ENCODE data around the gene TNFSF13.

TNFSF13 gene

DNA sequence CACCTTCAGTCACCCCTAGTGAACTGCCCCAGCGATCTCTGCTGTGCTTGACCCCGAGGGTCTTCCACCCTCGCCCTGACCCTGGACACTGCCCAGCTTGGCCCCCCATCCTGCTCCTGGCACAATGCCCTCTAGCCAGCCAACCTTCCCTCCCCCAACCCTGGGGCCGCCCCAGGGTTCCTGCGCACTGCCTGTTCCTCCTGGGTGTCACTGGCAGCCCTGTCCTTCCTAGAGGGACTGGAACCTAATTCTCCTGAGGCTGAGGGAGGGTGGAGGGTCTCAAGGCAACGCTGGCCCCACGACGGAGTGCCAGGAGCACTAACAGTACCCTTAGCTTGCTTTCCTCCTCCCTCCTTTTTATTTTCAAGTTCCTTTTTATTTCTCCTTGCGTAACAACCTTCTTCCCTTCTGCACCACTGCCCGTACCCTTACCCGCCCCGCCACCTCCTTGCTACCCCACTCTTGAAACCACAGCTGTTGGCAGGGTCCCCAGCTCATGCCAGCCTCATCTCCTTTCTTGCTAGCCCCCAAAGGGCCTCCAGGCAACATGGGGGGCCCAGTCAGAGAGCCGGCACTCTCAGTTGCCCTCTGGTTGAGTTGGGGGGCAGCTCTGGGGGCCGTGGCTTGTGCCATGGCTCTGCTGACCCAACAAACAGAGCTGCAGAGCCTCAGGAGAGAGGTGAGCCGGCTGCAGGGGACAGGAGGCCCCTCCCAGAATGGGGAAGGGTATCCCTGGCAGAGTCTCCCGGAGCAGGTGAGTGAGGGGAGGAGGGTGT lies at the start of gene TNFSF13:
Gene TNFSF13 (plus strand): TSS at position 207 of the 776 bp plus-strand sequence. CDS start 290 bp downstream, at position 497.
- in situ Hi-C loops (cut with MboI; ENCODE audit: low sequenced_read_pairs): no loop called here

GRCh38 chr17:7508846-7509245 lies 49.7 kb upstream of the TNFSF13 start:
- in situ Hi-C loops (cut with MboI; ENCODE audit: low sequenced_read_pairs): no loop called here

GRCh38 chr17:7509937-7510336 lies 48.6 kb upstream of the TNFSF13 start:
- in situ Hi-C loops (cut with MboI; ENCODE audit: low sequenced_read_pairs): no loop called here

- in situ Hi-C loops (cut with MboI; ENCODE audit: low sequenced_read_pairs): no loop called here
These were observed 47.4 kb upstream of the TNFSF13 start for GRCh38 chr17:7511108-7511507.

DNA sequence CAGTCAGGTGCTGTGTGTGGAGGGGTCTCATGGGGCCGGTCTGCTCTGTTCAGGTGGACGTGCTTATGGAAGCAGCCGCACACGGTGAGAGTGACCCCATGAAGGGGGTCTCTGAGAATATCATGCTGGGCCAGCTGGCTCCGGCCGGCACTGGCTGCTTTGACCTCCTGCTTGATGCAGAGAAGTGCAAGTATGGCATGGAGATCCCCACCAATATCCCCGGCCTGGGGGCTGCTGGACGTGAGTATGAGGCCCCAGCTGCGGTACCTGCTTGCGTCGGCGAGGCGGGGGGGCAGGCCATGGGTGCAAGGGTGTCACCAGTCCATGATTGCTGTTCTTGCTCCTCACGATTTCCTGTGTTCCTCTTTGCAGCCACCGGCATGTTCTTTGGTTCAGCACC lies 46.4 kb upstream of the TNFSF13 start:
- in situ Hi-C loops (cut with MboI; ENCODE audit: low sequenced_read_pairs): no loop called here

DNA sequence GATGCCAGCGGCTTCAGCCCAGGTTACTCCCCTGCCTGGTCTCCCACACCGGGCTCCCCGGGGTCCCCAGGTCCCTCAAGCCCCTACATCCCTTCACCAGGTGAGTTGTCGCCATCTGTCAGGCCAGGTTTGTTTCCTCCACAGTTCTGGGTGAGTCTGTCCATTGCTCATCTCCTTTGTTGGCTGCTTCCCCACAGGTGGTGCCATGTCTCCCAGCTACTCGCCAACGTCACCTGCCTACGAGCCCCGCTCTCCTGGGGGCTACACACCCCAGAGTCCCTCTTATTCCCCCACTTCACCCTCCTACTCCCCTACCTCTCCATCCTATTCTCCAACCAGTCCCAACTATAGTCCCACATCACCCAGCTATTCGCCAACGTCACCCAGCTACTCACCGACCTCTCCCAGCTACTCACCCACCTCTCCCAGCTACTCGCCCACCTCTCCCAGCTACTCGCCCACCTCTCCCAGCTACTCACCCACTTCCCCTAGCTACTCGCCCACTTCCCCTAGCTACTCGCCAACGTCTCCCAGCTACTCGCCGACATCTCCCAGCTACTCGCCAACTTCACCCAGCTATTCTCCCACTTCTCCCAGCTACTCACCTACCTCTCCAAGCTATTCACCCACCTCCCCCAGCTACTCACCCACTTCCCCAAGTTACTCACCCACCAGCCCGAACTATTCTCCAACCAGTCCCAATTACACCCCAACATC lies 45.6 kb upstream of the TNFSF13 start:
- in situ Hi-C loops (cut with MboI; ENCODE audit: low sequenced_read_pairs): no loop called here

DNA sequence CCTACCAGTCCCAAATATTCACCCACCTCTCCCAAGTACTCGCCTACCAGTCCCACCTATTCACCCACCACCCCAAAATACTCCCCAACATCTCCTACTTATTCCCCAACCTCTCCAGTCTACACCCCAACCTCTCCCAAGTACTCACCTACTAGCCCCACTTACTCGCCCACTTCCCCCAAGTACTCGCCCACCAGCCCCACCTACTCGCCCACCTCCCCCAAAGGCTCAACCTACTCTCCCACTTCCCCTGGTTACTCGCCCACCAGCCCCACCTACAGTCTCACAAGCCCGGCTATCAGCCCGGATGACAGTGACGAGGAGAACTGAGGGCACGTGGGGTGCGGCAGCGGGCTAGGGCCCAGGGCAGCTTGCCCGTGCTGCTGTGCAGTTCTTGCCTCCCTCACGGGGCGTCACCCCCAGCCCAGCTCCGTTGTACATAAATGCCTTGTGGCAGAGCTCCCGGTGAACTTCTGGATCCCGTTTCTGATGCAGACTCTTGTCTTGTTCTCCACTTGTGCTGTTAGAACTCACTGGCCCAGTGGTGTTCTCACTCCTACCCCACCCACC lies 44.6 kb upstream of the TNFSF13 start:
- in situ Hi-C loops (cut with MboI; ENCODE audit: low sequenced_read_pairs): no loop called here

- in situ Hi-C loops (cut with MboI; ENCODE audit: low sequenced_read_pairs): no loop called here
These were observed 42.5 kb upstream of the TNFSF13 start for GRCh38 chr17:7515911-7516610.

- in situ Hi-C loops (cut with MboI; ENCODE audit: low sequenced_read_pairs): no loop called here
These were observed 35.5 kb upstream of the TNFSF13 start for GRCh38 chr17:7523033-7523432.

- in situ Hi-C loops (cut with MboI; ENCODE audit: low sequenced_read_pairs): no loop called here
These were observed 29.7 kb upstream of the TNFSF13 start for GRCh38 chr17:7528842-7529241.

DNA sequence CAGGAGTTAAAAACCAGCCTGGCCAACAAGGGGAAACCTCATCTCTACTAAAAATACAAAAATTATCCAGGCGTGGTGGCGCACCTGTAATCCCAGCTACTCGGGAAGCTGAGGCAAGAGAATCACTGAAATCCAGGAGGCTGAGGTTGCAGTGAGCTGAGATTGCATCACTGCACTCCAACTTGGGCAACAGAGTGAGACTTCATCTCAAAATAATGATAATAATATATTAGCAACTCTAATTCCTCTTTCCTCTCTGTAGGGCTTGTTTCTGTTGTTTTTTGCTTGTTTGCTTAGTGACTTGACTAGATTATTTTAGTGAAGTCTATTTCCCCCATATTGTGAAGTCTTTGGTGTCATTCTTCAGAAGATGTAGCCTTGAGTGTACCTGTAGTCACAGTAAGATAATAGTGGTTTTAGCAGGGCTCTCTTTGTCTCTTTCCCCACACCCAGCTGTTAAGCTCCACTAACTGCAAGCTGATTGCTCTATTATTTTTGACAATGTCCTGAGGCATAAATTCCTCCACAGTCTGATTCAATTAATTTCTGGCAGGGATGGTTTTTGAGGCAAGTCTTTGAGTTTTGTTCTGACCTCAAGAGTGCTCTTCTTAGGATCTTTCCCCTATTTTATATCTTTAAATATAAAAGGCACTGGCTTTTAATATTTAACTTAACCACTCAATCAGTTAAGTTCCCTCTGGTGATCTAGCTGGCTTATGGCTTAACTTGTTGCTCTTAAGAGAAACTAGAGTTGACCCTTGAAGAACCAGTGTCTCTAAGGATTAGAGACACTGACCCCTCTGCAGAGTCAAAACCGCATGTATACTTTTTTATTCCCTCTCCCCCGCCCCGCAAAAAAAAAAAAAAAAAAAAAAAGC lies 28.3 kb upstream of the TNFSF13 start:
- in situ Hi-C loops (cut with MboI; ENCODE audit: low sequenced_read_pairs): no loop called here

DNA sequence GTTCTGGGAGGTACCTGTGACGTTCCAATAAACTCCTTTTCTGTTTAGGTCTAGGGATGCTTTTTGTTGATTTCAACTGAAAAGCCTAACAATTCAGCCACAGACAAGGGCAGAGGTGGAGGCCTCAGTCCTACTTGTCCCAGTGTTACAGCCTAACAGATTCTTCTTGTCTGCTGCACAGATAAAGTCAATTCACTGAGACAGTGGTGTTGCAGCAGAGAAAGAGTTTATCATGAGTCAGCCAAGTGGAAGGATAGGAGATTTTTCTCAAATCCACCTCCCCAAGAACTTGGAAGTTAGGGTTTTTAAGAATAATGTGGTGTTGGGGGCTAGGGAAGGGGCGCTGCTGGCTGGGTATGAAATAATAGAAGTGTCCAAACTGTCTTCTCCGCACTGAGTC lies 20.5 kb upstream of the TNFSF13 start:
- in situ Hi-C loops (cut with MboI; ENCODE audit: low sequenced_read_pairs): no loop called here

DNA sequence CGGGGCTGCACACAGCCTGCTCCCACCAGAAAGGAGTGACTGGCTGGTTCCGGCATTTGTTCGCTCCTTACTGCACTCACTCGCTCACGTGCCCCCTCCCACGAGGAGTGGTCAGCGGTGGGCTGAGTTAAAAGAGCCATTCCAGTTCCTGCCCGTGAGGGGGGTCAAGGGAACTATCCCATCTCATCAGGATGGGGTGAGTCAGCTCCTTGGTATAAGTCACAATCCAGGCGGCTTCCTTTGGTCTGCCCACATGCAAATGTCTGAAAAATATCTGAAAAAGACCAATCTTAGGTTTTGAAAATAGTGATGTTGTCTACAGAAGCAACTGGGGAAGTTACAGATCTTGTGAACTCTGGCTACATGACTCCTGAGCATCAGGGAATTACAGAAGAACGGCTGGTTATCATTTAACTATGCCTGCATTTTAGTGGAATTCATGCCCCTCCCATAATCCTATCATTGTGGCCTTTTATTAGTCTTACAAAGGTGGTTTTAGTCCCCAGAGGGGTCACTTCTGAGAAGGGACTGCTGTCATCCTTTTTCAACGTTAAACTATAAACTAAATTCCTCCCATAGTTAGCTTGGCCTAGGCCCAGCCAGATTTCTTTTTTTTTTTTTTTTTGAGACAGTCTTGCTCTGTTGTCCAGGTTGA lies 19.5 kb upstream of the TNFSF13 start:
- in situ Hi-C loops (cut with MboI; ENCODE audit: low sequenced_read_pairs): no loop called here

DNA sequence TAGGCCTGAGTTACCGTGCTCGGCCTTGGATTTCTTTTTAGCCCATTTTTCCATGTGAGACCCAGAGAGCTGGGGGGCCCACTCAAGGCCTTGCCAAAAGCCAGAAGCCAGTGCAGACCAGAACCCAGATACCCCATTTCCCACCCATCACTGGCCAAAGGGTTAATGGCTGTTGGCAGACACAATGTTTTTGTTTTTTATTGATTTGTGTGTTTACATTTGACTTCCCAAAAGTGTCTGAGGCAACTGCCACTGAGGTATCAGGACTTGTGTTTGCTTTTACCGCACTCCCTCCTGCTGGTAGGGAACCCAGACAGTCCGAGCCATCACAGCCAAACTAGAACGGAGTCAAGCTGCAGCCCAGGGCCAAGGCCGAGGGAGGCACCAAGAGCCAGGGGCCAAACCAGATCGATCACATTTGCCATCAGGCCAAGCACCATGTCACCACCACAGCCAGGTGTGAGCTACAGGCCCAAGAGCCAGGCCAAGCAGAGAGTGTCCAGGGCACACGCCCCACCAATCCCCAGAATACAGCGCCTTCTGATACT lies 17.4 kb upstream of the TNFSF13 start:
- in situ Hi-C loops (cut with MboI; ENCODE audit: low sequenced_read_pairs): no loop called here

DNA sequence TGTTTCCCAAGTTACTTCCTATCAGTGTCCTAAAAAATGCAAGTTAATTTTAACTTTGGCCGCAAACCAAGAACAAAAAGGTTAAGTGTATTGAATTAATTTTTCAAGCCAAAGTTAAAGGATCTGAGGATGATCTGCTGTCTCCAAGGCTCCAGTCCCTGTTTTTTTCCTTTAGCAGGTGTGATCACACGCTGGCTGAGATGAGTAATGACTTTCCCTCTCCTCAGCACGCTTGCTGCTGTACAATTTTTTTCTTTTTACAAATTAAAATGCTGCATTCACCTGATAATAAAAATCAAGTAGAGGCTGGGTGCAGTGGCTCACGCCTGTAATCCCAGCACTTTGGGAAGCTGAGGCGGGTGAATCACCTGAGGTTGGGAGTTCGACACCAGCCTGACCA lies 13.6 kb upstream of the TNFSF13 start:
- in situ Hi-C loops (cut with MboI; ENCODE audit: low sequenced_read_pairs): no loop called here

- in situ Hi-C loops (cut with MboI; ENCODE audit: low sequenced_read_pairs): no loop called here
These were observed 9.8 kb upstream of the TNFSF13 start, which contains the start of gene TNFSF12 for GRCh38 chr17:7548585-7549400. TNFSF12 (plus strand) TSS chr17:7549058; CDS start chr17:7549154, 96 bp downstream.

DNA sequence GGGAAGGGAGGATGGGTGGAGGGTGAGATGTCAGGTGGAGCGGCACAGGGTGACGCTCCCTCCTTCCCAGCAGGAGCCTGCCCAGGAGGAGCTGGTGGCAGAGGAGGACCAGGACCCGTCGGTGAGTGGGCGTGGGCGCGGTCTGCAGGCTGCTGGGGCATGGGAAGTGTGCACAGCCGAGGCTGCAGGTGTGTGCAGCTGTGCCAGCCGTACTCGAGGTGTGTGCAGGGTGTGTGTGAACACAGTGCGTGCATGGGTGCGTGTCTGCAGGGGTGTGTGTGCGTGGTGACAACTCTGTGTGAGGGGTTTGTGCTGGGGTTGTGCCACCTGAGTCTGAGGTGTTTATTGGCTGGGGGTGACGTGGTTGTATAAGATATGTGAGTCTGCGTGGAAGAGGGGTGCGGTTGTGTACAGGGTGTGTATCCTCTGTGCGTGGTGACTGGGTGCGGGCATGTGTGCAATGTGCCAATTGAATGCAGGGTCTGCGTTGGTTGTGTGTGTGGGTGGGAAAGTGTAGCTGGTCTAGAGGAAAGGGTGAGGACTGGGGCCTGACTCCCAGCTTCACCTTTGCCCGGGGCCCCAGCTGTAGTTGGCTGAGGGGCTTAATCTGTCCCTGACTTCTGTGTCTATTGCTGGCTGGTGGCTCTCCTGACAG lies 9.0 kb upstream of the TNFSF13 start:
- in situ Hi-C loops (cut with MboI; ENCODE audit: low sequenced_read_pairs): no loop called here

DNA sequence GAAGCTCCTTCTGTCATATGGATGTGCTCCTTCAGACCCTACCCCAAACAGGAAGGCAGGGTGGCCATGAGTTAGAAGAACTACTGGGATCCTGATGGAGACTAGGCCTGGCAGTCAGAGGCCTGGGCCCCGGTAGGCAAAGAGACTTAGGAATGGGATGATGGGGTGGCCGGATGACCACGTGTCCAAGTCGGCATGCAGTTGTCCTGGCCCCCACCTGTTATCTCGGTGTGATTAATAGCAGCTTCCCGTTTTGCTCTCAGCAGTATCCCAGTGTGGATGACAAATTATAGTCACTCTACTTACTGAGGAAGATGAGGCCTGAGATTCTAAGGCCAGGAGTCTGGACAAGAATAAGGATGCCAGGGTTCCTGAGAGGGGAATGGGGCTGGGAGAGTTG lies 8.2 kb upstream of the TNFSF13 start:
- in situ Hi-C loops (cut with MboI; ENCODE audit: low sequenced_read_pairs): no loop called here
